WI38 (cell line): ENCODE data around the gene BSG.

Source experiments
- H3K4me3 ChIP-seq: 2 replicates; pipeline ENCODE4 v1.5.1; 2011; ENCODE audit warnings: low read depth, mild to moderate bottlenecking, control low read depth, low read length
- CTCF ChIP-seq: IDR thresholded peaks from 2 replicates; pipeline ENCODE4 v1.5.1; 2012; ENCODE audit warnings: low read depth, mild to moderate bottlenecking, control low read depth, low read length

BSG gene

DNA sequence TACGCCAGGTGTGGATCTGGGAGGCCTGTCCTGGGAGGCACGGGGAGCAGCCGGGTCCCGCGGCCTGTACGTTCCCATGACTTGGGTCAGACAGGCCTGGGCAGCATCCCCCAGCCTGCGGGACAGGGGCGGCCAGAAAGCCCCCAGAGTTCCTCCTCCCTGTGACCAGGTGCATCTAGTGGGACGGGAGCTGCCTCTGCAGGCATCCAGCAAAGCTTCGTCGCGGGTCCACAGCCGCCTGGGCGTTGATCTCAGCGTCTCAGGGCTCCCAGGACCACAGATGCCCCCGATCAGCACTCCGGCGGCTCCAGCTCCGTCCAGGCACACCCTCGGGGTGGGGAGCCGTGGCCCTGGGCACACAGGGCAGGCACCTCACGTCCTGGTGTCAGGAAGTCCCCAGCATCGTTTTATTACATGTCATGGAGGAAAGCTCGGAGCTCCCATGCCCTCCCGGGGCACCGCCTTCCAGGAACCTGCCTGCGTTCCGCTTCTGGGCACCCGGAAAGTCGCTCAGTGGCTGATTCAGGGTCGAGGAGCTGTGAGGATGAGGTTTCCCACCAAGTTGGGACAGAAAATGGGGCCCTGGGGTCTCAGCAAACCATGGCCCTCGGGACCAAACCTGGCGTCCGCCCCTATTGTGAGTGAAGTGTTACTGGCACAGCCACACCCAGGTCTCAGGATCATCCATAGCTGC, 30.1 kb upstream of the BSG start:
- TF ChIP-seq CTCF = no peak

GRCh38 chr19:543910-544608, 28.3 kb upstream of the BSG start, which contains the start of gene GZMM:
Gene GZMM, plus strand, starts transcription at chr19:544053. Its CDS starts 19 bp downstream, at chr19:544072.
- no peak within 1 kb of the TSS for H3K4me3 ChIP-seq
- no peak for TF ChIP-seq CTCF

More for the DNA sequence above, 30.1 kb upstream of the BSG start:
- H3K4me3 ChIP-seq = no peak overlapping the region

GRCh38 chr19:547117-547516, 25.3 kb upstream of the BSG start:
- no peak overlapping the region for H3K4me3 ChIP-seq
- TF ChIP-seq CTCF = no peak

DNA sequence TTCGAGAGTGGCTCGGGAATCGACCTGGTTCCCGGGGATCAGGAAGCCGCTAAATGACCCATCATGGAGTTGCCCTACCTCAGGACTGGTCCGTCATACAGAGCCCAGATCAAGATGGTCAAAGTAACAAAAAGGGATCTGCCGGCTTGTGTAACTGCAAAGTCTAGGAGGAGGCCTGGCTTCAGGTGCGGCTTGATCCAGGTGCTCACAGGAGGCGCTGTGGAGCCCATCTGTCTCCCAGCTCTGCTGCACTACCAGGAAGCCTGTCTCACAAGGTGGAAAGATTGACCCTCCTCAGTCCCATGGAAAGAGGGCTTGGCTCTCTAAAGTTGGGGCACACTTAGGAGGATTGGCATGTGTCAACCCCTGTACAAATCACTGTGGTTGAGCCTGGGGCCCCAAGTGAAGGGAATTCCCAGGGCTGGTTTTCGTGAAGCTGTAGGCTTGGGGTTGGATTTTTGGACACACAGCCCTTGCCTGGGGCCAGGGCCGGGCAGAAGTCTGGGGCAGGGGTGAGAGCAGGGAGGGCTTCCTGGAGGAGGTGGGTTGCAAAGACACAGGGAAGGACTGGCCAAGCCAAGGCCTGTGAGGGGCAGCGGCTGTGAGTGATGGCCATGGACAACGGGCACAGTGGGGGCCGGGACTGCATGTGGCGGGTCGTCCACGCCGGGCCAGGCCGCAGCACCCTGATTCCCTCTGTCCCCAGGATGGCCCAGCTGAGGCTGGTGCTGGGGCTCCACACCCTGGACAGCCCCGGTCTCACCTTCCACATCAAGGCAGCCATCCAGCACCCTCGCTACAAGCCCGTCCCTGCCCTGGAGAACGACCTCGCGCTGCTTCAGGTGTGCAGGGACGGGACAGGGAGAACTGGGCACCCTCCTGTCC, 24.3 kb upstream of the BSG start:
- H3K4me3 ChIP-seq = no peak overlapping the region
- TF ChIP-seq CTCF = no peak

GRCh38 chr19:548886-549830, 23.2 kb upstream of the BSG start:
- no peak for TF ChIP-seq CTCF

GRCh38 chr19:554817-555216, 17.6 kb upstream of the BSG start:
- H3K4me3 ChIP-seq = no peak overlapping the region
- no peak for TF ChIP-seq CTCF

More at GRCh38 chr19:548886-549830, 23.2 kb upstream of the BSG start:
- no peak overlapping the region for H3K4me3 ChIP-seq
